BJ (cell line): Measurements from ENCODE around the gene FRMD5. TPM values are rescaled to one million over a fixed set of nuclear protein-coding genes. Genes with fewer than 3 reads are reported as not detected.
"Not testable (repeated sequence)": the region's sequence is repeated elsewhere in the genome, so short reads cannot be mapped to it uniquely, and the experiment has no call there.

Experiments
- CTCF ChIA-PET: fragments of 350-600 bp; formaldehyde crosslinking; extraction: SDS; loops from one replicate; lab custom pipeline; 2021; ENCODE audit warnings: antibody characterized with exemption, inconsistent platforms; lab: Yijun Ruan, JAX
- POLR2A ChIA-PET: fragments of 300-600 bp; sonication (Branson Sonifier 250); formaldehyde crosslinking; extraction: SDS; loops from one replicate; lab custom pipeline; 2021; ENCODE audit warnings: antibody characterized with exemption; lab: Charles Lee
- DNase-seq: peaks from one replicate; pipeline ENCODE4 v3.0.0-alpha.2; 2011; ENCODE audit warnings: low read depth
- H3K27me3 ChIP-seq: 2 replicates; pipeline ENCODE4 v1.6.0; 2011; ENCODE audit warnings: low read length; ENCODE audit not compliant: control insufficient read depth, insufficient read depth
- H3K36me3 ChIP-seq: 2 replicates; pipeline ENCODE4 v1.5.1; 2011; ENCODE audit warnings: low read length; ENCODE audit not compliant: control insufficient read depth, insufficient read depth
- H3K4me3 ChIP-seq: 2 replicates; pipeline ENCODE4 v1.5.1; 2011; ENCODE audit warnings: low read depth, mild to moderate bottlenecking, control low read depth, low read length
- CTCF ChIP-seq: IDR thresholded peaks from 2 replicates; pipeline ENCODE4 v1.5.1; 2011; ENCODE audit warnings: low read depth, mild to moderate bottlenecking, control low read depth, inconsistent platforms, low read length, moderate library complexity; ENCODE audit not compliant: insufficient read depth
- polyA plus RNA-seq: library from polyadenylated mRNA; depleted of rRNA; stranded (reverse); fragments of >200 nt; gene quantifications from 2 replicates; pipeline ENCODE4 v1.2.3, GENCODE V29; 2011

The FRMD5 gene
- polyA plus RNA-seq, 1 experiment = 0.96 TPM

GRCh38 chr15:44018151-44018550 is 176.9 kb downstream of the FRMD5 start:
- no peaks in the 10 kb centered on the region for H3K27me3 ChIP-seq
- H3K36me3 ChIP-seq = no peaks in the 10 kb centered on the region
- TF ChIP-seq CTCF = no peak
- DNase-seq = no peak
- no peak overlapping the region for H3K4me3 ChIP-seq
- POLR2A ChIA-PET = no interaction called here
- CTCF ChIA-PET = no interaction called here

- CTCF ChIA-PET = interaction anchor here (0.7 kb wide), 1 partner anchor 45 kb away, joined by 4 read pairs; no protein-coding TSS in a partner anchor
- no peak overlapping the region for H3K4me3 ChIP-seq
- TF ChIP-seq CTCF = no peak
- no peaks in the 10 kb centered on the region for H3K36me3 ChIP-seq
- POLR2A ChIA-PET = no interaction called here
- no peak for DNase-seq
- no peaks in the 10 kb centered on the region for H3K27me3 ChIP-seq
Observed at GRCh38 chr15:44015545-44016305, 179.3 kb downstream of the FRMD5 start.

- no peak for DNase-seq
- Histone ChIP-seq H3K27me3 (no peaks in the 10 kb centered on the region), H3K4me3 (no peak overlapping the region), H3K36me3 (no peaks in the 10 kb centered on the region)
- ChIA-PET CTCF (no interaction called here), POLR2A (no interaction called here)
- no peak for TF ChIP-seq CTCF
Observed at GRCh38 chr15:44011238-44011854, 183.7 kb downstream of the FRMD5 start.

- TF ChIP-seq CTCF = no peak
- Histone ChIP-seq H3K36me3 (no peaks in the 10 kb centered on the region), H3K4me3 (no peak overlapping the region), H3K27me3 (no peaks in the 10 kb centered on the region)
- ChIA-PET POLR2A (no interaction called here), CTCF (no interaction called here)
- no peak for DNase-seq
Observed at GRCh38 chr15:44010089-44010488, 185.0 kb downstream of the FRMD5 start.

- ChIA-PET CTCF (interaction anchor here (1.1 kb wide), 1 partner anchor 58 kb away, joined by 3 read pairs; no protein-coding TSS in a partner anchor), POLR2A (no interaction called here)
- H3K4me3 ChIP-seq = no peak overlapping the region
Observed at GRCh38 chr15:44009038-44009437, 186.0 kb downstream of the FRMD5 start.

GRCh38 chr15:44000248-44000647 is 194.8 kb downstream of the FRMD5 start:
- CTCF ChIA-PET, DNase-seq, H3K27me3 ChIP-seq, H3K4me3 ChIP-seq, POLR2A ChIA-PET, H3K36me3 ChIP-seq: not testable (repeated sequence)

More at GRCh38 chr15:44009038-44009437, 186.0 kb downstream of the FRMD5 start:
- DNase-seq = no peak
- H3K36me3 ChIP-seq = no peaks in the 10 kb centered on the region
- no peaks in the 10 kb centered on the region for H3K27me3 ChIP-seq
- no peak for TF ChIP-seq CTCF
